GM06990 (cell line): Measurements from ENCODE around the gene SOS2.
A peak's percentile ranks its signal among the peaks of the same experiment; 100 is the strongest.

Experiments
- DNase-seq: peaks from one replicate; pipeline ENCODE4 v3.0.0-alpha.2; 2011; ENCODE audit not compliant: insufficient read length; ENCODE audit errors: extremely low read depth
- H3K27me3 ChIP-seq: replicated peaks from 2 replicates; pipeline ENCODE4 v1.6.0; 2011; ENCODE audit warnings: low read length; ENCODE audit not compliant: control insufficient read depth, insufficient read depth
- H3K36me3 ChIP-seq: 2 replicates; pipeline ENCODE4 v1.5.1; 2011; ENCODE audit warnings: low read length; ENCODE audit not compliant: control insufficient read depth, insufficient read depth
- H3K4me3 ChIP-seq: replicated peaks from 2 replicates; pipeline ENCODE4 v1.5.1; 2011; ENCODE audit warnings: low read depth, mild to moderate bottlenecking, control low read depth, low read length
- CTCF ChIP-seq: IDR thresholded peaks from 2 replicates; pipeline ENCODE4 v1.5.1; 2011; ENCODE audit warnings: low read length, control low read depth, mild to moderate bottlenecking, inconsistent platforms; ENCODE audit not compliant: insufficient read depth, poor library complexity, severe bottlenecking

The SOS2 gene

GRCh38 chr14:50106178-50106577 is 125.2 kb downstream of the SOS2 start:
- TF ChIP-seq CTCF = no peak
- Histone ChIP-seq H3K4me3 (no peak overlapping the region), H3K36me3 (peaks cover 6% of the 10 kb centered on the region), H3K27me3 (no peaks in the 10 kb centered on the region)
- no peak for DNase-seq

- Histone ChIP-seq H3K4me3 (no peak overlapping the region), H3K36me3 (peaks cover 5% of the 10 kb centered on the region), H3K27me3 (no peaks in the 10 kb centered on the region)
- no peak for DNase-seq
- no peak for TF ChIP-seq CTCF
Observed at GRCh38 chr14:50103558-50103957, 127.8 kb downstream of the SOS2 start.

- no peak for DNase-seq
- no peak for TF ChIP-seq CTCF
- no peaks in the 10 kb centered on the region for H3K27me3 ChIP-seq
- no peak overlapping the region for H3K4me3 ChIP-seq
- H3K36me3 ChIP-seq = no peaks in the 10 kb centered on the region
Observed at GRCh38 chr14:50101417-50101816, 130.0 kb downstream of the SOS2 start.

GRCh38 chr14:50100805-50101204 is 130.6 kb downstream of the SOS2 start:
- Histone ChIP-seq H3K4me3 (no peak overlapping the region), H3K36me3 (no peaks in the 10 kb centered on the region), H3K27me3 (no peaks in the 10 kb centered on the region)
- TF ChIP-seq CTCF = no peak
- DNase-seq = no peak

GRCh38 chr14:50099335-50099734 is 132.0 kb downstream of the SOS2 start:
- no peaks in the 10 kb centered on the region for H3K27me3 ChIP-seq
- no peaks in the 10 kb centered on the region for H3K36me3 ChIP-seq
- TF ChIP-seq CTCF = no peak
- H3K4me3 ChIP-seq = no peak overlapping the region
- no peak for DNase-seq

GRCh38 chr14:50095895-50096294 is 135.5 kb downstream of the SOS2 start:
- no peak for TF ChIP-seq CTCF
- no peaks in the 10 kb centered on the region for H3K27me3 ChIP-seq
- peak; percentile 21 for DNase-seq
- no peak overlapping the region for H3K4me3 ChIP-seq
- no peaks in the 10 kb centered on the region for H3K36me3 ChIP-seq
